Neural cell (in vitro differentiated cells): ENCODE measurements around the gene CPB2. TPM values are rescaled to one million over a fixed set of nuclear protein-coding genes. Genes with fewer than 3 reads are reported as not detected.

ENCODE experiments used
- H2AFZ ChIP-seq: fragments of 200-600, 300-800 bp; sonication (generic), shearing (Covaris generic); 2 replicates; pipeline ENCODE4 v1.6.0; 2014; ENCODE audit warnings: low read depth, mild to moderate bottlenecking, antibody characterized with exemption, low read length, moderate library complexity
- H3F3A ChIP-seq: fragments of 200-600 bp; shearing (Covaris generic); 2 replicates; pipeline ENCODE4 v1.6.1; 2016; ENCODE audit warnings: mild to moderate bottlenecking, moderate library complexity, mixed read lengths, antibody characterized with exemption, low read length; ENCODE audit not compliant: insufficient read depth, poor library complexity, severe bottlenecking
- H3K27ac ChIP-seq: fragments of 200-600, 300-800 bp; sonication (generic), shearing (Covaris generic); 2 replicates; pipeline ENCODE4 v1.5.1; 2014; ENCODE audit warnings: mild to moderate bottlenecking, low read length, moderate library complexity
- H3K27me3 ChIP-seq: fragments of 300-800, 200-600 bp; sonication (generic), shearing (Covaris generic); 2 replicates; pipeline ENCODE4 v1.6.0; 2014; ENCODE audit warnings: mild to moderate bottlenecking, low read depth, low read length, moderate library complexity; ENCODE audit not compliant: insufficient read depth
- H3K36me3 ChIP-seq: fragments of 300-800, 200-600 bp; sonication (generic), shearing (Covaris generic); 2 replicates; pipeline ENCODE4 v1.5.1; 2014; ENCODE audit warnings: mild to moderate bottlenecking, antibody characterized with exemption, low read length, moderate library complexity; ENCODE audit not compliant: insufficient read depth
- H3K4me2 ChIP-seq: fragments of 300-800, 200-600 bp; sonication (generic), shearing (Covaris generic); 2 replicates; pipeline ENCODE4 v1.6.0; 2014; ENCODE audit warnings: mild to moderate bottlenecking, low read length
- H3K4me3 ChIP-seq: fragments of 300-800, 200-600 bp; sonication (generic), shearing (Covaris generic); 2 replicates; pipeline ENCODE4 v1.5.1; 2014; ENCODE audit warnings: mild to moderate bottlenecking, low read length, moderate library complexity
- H3K79me2 ChIP-seq: fragments of 200-600 bp; shearing (Covaris generic); replicated peaks from 2 replicates; pipeline ENCODE4 v1.6.0; 2014; ENCODE audit warnings: mild to moderate bottlenecking, low read length, moderate library complexity; ENCODE audit not compliant: insufficient read depth
- H3K9ac ChIP-seq: fragments of 300-800, 200-600 bp; sonication (generic), shearing (Covaris generic); 2 replicates; pipeline ENCODE4 v1.6.1; 2016; ENCODE audit warnings: mild to moderate bottlenecking, low read length, mixed read lengths
- H3K9me2 ChIP-seq: fragments of 200-600 bp; shearing (Covaris generic); 2 replicates; pipeline ENCODE4 v1.6.1; 2016; ENCODE audit warnings: mild to moderate bottlenecking, low read length, mixed read lengths; ENCODE audit not compliant: insufficient read depth
- H3K9me3 ChIP-seq: fragments of 200-600, 300-800 bp; sonication (generic), shearing (Covaris generic); 2 replicates; pipeline ENCODE4 v1.6.1; 2016; ENCODE audit warnings: mild to moderate bottlenecking, mixed run types, low read length, moderate library complexity, mixed read lengths
- H4K20me1 ChIP-seq: fragments of 200-600 bp; shearing (Covaris generic); 2 replicates; pipeline ENCODE4 v1.6.1; 2016; ENCODE audit warnings: mild to moderate bottlenecking, mixed run types; ENCODE audit not compliant: insufficient read depth
- EP300 ChIP-seq: fragments of 450-650 bp; conservative IDR thresholded peaks from 2 replicates; pipeline ENCODE4 v1.6.1; 2014; ENCODE audit warnings: antibody characterized with exemption, mild to moderate bottlenecking, moderate library complexity; ENCODE audit not compliant: poor library complexity, severe bottlenecking
- EZH2 ChIP-seq: fragments of 200-600, 300-800 bp; shearing (Covaris generic), sonication (generic); IDR thresholded peaks from 2 replicates; pipeline ENCODE4 v1.6.1; 2014; ENCODE audit warnings: antibody characterized with exemption, low read length, borderline replicate concordance, mild to moderate bottlenecking; ENCODE audit not compliant: insufficient read depth, poor library complexity, severe bottlenecking
- MXI1 ChIP-seq: fragments of 450-650 bp; conservative IDR thresholded peaks from 2 replicates; pipeline ENCODE4 v1.6.1; 2014; ENCODE audit warnings: antibody characterized with exemption, mild to moderate bottlenecking; ENCODE audit not compliant: poor library complexity, severe bottlenecking
- RAD21 ChIP-seq: fragments of 450-650 bp; conservative IDR thresholded peaks from 2 replicates; pipeline ENCODE4 v1.6.1; 2014; ENCODE audit warnings: antibody characterized with exemption, mild to moderate bottlenecking, moderate library complexity
- SMC3 ChIP-seq: fragments of 450-650 bp; conservative IDR thresholded peaks from 2 replicates; pipeline ENCODE4 v1.6.1; 2014; ENCODE audit warnings: antibody characterized with exemption, mild to moderate bottlenecking, moderate library complexity; ENCODE audit not compliant: poor library complexity
- TAF1 ChIP-seq: IDR thresholded peaks from 2 replicates; pipeline ENCODE4 v1.6.1; 2012; ENCODE audit warnings: low read depth
- polyA plus RNA-seq: library from polyadenylated mRNA; depleted of rRNA; stranded (reverse); fragments of >200 nt; gene quantifications from 2 replicates; pipeline ENCODE4 v1.2.3, GENCODE V29; 2014
- TF ChIP-seq, protein P1 (sequence below): IDR thresholded peaks from 2 replicates; pipeline ENCODE4 v1.6.1; 2012; ENCODE audit warnings: borderline replicate concordance

Gene CPB2
- polyA plus RNA-seq, 1 donor from 2014 or later: not detected

DNA sequence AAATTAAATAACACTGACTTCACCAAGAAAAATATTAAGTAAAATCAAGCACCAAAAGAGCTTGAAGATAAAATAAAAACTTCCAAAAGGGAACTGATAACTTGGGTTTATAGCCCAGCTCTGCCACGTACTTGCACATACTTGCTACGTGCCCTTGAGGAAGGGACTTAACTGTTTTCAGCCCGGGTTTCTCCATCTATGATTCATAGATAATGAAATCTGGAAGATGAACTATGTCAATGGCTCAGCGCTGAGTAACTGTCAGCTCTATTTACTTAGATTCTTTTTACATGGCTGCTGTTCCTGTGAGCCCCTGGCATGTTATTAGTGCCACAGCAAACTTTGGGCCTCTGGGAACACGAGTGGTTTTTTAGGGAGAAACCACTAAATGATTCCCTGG is 42.6 kb downstream of the CPB2 start:
- Histone ChIP-seq H4K20me1 (no peaks in the 10 kb centered on the region), H3K9me2 (no peaks in the 10 kb centered on the region), H3K27me3 (no peaks in the 10 kb centered on the region), H2AFZ (no peak overlapping the region), H3K4me3 (no peak overlapping the region), H3K9me3 (no peaks in the 10 kb centered on the region), H3K9ac (no peak overlapping the region), H3K79me2 (no peaks in the 10 kb centered on the region), H3K36me3 (no peaks in the 10 kb centered on the region), H3F3A (no peaks in the 10 kb centered on the region), H3K27ac (no peak overlapping the region), H3K4me2 (no peak overlapping the region)
- no peak for TF ChIP-seq EZH2
- no peak for TF ChIP-seq EP300
- no peak for TF ChIP-seq MXI1
- no peak for TF ChIP-seq SMC3
- TF ChIP-seq TAF1: no peak

GRCh38 chr13:46059405-46059804 is 45.4 kb downstream of the CPB2 start:
- TF ChIP-seq TAF1 (no peak), RAD21 (no peak), EZH2 (no peak), MXI1 (no peak)
- TF ChIP-seq, protein P1, sequence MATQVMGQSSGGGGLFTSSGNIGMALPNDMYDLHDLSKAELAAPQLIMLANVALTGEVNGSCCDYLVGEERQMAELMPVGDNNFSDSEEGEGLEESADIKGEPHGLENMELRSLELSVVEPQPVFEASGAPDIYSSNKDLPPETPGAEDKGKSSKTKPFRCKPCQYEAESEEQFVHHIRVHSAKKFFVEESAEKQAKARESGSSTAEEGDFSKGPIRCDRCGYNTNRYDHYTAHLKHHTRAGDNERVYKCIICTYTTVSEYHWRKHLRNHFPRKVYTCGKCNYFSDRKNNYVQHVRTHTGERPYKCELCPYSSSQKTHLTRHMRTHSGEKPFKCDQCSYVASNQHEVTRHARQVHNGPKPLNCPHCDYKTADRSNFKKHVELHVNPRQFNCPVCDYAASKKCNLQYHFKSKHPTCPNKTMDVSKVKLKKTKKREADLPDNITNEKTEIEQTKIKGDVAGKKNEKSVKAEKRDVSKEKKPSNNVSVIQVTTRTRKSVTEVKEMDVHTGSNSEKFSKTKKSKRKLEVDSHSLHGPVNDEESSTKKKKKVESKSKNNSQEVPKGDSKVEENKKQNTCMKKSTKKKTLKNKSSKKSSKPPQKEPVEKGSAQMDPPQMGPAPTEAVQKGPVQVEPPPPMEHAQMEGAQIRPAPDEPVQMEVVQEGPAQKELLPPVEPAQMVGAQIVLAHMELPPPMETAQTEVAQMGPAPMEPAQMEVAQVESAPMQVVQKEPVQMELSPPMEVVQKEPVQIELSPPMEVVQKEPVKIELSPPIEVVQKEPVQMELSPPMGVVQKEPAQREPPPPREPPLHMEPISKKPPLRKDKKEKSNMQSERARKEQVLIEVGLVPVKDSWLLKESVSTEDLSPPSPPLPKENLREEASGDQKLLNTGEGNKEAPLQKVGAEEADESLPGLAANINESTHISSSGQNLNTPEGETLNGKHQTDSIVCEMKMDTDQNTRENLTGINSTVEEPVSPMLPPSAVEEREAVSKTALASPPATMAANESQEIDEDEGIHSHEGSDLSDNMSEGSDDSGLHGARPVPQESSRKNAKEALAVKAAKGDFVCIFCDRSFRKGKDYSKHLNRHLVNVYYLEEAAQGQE: no peak
- Histone ChIP-seq H3K27me3 (no peaks in the 10 kb centered on the region), H3K4me2 (no peak overlapping the region), H3K9me2 (no peaks in the 10 kb centered on the region), H3K9me3 (no peaks in the 10 kb centered on the region), H3K27ac (no peak overlapping the region), H2AFZ (no peak overlapping the region), H3F3A (no peaks in the 10 kb centered on the region), H3K4me3 (no peak overlapping the region), H4K20me1 (no peaks in the 10 kb centered on the region), H3K9ac (no peak overlapping the region), H3K36me3 (no peaks in the 10 kb centered on the region), H3K79me2 (no peaks in the 10 kb centered on the region)

DNA sequence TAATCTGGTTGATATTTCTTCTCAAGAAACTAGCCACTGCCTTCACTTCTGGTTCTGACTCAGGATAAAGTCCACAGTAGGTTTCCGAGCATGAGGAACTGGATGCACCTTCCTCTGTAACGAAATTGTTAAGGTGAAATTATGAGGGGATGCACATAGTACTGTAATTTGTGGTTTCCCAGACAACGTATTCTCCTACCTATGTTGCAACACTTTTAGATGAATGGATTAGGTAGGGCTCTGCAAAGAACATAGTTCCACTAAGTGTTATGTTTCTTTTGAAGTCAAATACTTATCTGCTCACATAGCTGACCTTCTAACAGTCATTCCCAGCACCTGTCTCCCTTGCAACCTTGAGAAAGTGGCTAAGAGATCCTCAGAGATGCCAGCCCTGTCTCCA is 46.6 kb downstream of the CPB2 start:
- H3F3A ChIP-seq: no peaks in the 10 kb centered on the region
- no peak overlapping the region for H3K4me2 ChIP-seq
- H3K9ac ChIP-seq: no peak overlapping the region
- no peaks in the 10 kb centered on the region for H3K79me2 ChIP-seq
- TF ChIP-seq TAF1 (no peak), EZH2 (no peak), MXI1 (no peak), SMC3 (no peak)
- H3K36me3 ChIP-seq: no peaks in the 10 kb centered on the region
- no peak overlapping the region for H3K27ac ChIP-seq
- no peaks in the 10 kb centered on the region for H3K9me2 ChIP-seq
- H3K27me3 ChIP-seq: no peaks in the 10 kb centered on the region
- H3K9me3 ChIP-seq: no peaks in the 10 kb centered on the region
- no peak overlapping the region for H2AFZ ChIP-seq
- no peak overlapping the region for H3K4me3 ChIP-seq
- no peaks in the 10 kb centered on the region for H4K20me1 ChIP-seq
